DOHH2 (cell line): ENCODE measurements around the gene DNAJC2.

Experiments used
- EZH2phosphoT487 ChIP-seq: fragments of 200-600 bp; sonication (generic); IDR thresholded peaks from 2 replicates; pipeline ENCODE4 v1.6.1; 2017; ENCODE audit warnings: borderline replicate concordance, mild to moderate bottlenecking, antibody characterized with exemption, low read length, moderate library complexity, mixed read lengths
- TF ChIP-seq, protein P1 (sequence below): fragments of 200-600 bp; sonication (generic); IDR thresholded peaks from one replicate; pipeline ENCODE4 v1.5.1; 2014; ENCODE audit warnings: antibody characterized with exemption, mild to moderate bottlenecking, low read depth, low read length; ENCODE audit not compliant: poor library complexity, severe bottlenecking

DNA sequence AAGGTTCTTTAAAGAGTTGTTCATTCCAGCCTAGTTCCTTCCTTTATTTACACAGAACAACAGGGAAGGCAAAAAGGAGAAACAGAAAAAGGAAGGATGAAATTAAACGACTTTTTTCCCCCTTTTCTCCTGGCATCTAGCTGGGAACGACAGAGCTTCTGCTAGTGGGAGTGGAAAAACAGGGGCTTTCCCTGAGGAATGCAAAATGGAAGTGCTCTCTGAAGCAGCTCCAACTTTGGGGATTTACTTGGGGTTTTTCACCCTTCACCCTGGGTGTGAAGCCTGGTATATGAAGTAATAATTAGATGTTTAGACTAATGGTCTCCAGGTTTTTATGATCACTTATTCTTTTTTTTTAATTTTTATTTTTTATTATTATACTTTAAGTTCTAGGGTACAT lies 43.1 kb downstream of the DNAJC2 start:
- TF ChIP-seq, protein P1, sequence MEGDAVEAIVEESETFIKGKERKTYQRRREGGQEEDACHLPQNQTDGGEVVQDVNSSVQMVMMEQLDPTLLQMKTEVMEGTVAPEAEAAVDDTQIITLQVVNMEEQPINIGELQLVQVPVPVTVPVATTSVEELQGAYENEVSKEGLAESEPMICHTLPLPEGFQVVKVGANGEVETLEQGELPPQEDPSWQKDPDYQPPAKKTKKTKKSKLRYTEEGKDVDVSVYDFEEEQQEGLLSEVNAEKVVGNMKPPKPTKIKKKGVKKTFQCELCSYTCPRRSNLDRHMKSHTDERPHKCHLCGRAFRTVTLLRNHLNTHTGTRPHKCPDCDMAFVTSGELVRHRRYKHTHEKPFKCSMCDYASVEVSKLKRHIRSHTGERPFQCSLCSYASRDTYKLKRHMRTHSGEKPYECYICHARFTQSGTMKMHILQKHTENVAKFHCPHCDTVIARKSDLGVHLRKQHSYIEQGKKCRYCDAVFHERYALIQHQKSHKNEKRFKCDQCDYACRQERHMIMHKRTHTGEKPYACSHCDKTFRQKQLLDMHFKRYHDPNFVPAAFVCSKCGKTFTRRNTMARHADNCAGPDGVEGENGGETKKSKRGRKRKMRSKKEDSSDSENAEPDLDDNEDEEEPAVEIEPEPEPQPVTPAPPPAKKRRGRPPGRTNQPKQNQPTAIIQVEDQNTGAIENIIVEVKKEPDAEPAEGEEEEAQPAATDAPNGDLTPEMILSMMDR, result no peak
- TF ChIP-seq EZH2phosphoT487, result no peak
